Activated T-cell treated with anti-CD3 and anti-CD28 coated beads for 4 hours (primary cell): ENCODE data around the gene DAGLA.

ENCODE experiments used
- DNase-seq: peaks from one replicate; pipeline ENCODE4 v3.0.0-alpha.2; 2020

Gene DAGLA

GRCh38 chr11:61712846-61713245, 32.7 kb downstream of the DAGLA start:
- no peak for DNase-seq

DNA sequence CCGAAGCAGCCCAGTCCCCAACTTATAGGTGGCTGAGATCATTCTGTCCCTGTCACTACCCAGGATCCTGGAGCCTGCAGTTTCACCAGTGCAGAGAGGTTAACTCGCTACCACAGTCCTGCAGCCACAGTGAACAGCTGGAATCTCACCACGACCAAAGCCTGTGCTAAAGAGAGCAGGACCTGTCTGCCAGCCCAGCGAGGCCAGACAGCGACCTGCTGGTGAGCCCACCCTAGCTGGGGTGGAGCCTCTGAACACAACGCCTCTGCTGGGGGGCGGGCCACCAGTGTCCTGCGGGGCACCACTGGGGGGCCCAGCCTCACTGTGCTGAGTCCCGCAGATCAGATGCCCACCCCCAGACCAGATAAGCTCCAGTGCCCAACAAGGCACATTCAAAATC, 33.3 kb downstream of the DAGLA start:
- DNase-seq: no peak

DNA sequence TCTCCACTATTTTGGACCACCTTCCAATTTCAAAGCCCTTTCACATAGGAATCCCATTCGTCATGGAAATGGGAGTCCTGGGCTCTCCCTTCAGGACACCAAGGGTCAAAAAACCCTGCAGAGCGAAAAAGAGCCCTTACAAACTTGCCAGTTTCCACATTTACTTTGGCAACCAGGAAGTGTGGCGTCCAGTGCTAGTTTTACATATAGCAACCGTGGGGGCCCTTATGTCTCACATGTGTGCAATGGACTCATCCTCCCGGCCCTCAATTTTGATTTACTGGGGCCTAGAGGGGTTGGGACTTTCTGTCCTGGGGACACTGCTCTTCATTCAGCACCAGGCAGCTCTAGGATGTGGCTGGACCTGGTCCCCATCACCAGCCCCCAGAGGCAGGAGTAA, 33.7 kb downstream of the DAGLA start:
- DNase-seq: no peak

GRCh38 chr11:61714316-61714715, 34.1 kb downstream of the DAGLA start:
- DNase-seq: no peak

GRCh38 chr11:61714916-61715315, 34.7 kb downstream of the DAGLA start:
- DNase-seq: no peak

GRCh38 chr11:61715867-61716266, 35.7 kb downstream of the DAGLA start:
- no peak for DNase-seq

- no peak for DNase-seq
Observed at GRCh38 chr11:61716478-61717285, 36.5 kb downstream of the DAGLA start.

- no peak for DNase-seq
Observed at GRCh38 chr11:61717286-61718033, 37.3 kb downstream of the DAGLA start.

- DNase-seq: no peak
Observed at GRCh38 chr11:61718046-61718531, 37.9 kb downstream of the DAGLA start.

GRCh38 chr11:61718621-61719302, 38.6 kb downstream of the DAGLA start:
- no peak for DNase-seq

GRCh38 chr11:61719978-61720377, 39.8 kb downstream of the DAGLA start:
- no peak for DNase-seq

GRCh38 chr11:61720597-61720996, 40.4 kb downstream of the DAGLA start:
- DNase-seq: no peak

DNA sequence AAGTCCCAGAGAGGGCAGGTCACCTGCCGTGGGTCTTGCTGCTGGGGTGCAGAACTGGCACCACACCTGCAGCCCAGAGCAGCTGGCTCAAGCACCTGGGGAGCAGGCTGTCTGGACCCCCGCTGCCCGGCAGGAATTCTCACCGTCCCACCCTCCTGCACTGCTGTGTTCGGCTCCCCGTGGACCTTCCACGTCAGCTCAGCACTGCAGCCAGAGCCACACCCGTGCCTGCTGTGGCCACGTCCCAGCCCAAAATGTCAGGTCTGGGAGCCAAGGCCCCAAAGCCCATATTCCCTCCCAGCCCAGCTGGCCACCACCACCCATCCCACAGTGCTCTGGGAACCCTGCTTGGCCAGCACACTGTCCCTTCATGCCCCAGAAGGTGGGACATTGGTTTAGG, 44.2 kb downstream of the DAGLA start:
- DNase-seq: no peak

GRCh38 chr11:61725781-61726231, 45.6 kb downstream of the DAGLA start:
- DNase-seq: no peak

DNA sequence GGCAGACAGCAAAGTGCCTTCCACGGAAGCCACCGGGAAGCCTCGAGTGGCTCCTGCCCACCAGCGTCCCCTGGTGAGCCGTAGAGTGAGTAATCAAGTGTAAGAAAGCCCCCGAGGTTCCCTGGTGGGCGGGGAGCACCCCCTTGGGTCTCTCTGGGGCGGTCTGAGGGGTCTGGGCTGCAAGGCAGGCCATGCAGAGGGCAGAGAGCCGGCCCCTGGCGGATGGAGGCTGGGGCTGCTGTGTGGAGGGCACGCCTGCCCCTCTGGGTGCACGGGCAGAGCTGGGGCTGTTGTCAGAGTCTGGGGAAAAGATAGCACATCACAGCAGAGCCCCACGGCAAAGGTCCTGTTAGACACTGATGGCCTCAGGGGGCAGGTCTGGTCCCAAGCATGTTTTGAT, 46.6 kb downstream of the DAGLA start:
- no peak for DNase-seq

DNA sequence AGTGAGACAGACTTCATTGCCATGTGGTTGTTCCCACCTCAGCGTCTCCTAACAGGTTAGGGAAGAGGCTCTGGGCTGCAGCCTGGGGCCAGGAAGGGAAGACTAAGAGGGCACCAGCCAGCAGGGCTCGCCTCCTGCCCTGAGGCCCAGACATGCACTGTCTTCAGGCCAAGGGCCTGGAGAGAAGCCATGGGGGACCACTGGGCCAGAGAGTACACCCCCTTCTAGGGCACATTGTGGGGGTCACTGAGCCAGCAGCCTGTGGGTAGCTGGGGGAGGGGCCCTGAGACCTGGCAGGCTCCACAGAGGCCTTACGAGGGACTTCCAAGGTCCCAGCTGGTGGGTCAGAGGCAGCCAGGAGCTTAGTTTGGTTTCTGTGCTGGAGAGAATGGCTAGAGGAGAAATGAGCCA, 47.2 kb downstream of the DAGLA start:
- DNase-seq: no peak

GRCh38 chr11:61728066-61728939, 48.1 kb downstream of the DAGLA start:
- no peak for DNase-seq

GRCh38 chr11:61728940-61729219, 48.7 kb downstream of the DAGLA start:
- no peak for DNase-seq

DNA sequence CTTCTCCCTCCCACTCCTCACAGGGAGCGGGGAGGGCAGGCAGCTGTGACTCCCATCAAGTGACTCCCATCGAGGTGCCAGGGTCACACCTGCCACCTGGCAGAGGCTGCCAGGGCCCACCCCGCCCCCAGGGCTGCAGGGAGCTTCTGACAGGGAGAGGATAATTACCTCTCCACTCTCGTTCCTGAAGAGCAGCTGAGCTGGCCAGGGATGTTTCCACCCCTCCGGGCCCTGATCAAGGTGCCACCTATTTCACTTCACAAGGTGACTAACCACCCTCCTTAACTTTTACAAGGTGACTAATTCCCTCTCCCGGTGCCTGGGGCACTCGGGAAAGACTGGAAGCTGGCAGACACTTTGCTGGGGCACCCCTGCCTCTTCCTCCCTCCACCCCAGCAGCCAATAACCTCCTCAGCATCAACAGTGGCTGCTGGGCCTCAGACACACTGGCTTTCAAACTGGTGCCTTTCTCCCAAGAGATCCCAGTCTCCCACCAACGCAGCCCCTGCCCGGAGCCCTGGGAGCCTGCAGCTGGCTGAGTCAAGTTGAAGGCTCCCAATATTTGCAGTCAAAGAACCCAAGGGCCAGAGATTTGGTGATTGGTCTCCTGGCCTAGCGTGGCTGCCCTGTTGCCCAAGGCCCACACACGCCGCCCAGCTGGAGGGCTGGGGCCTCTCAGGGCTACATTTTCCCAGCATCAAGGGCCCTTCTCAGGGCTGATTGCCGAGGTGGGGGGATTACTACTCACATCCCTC, 50.2 kb downstream of the DAGLA start:
- DNase-seq: no peak

- DNase-seq: no peak
Observed at GRCh38 chr11:61731211-61731951, 51.2 kb downstream of the DAGLA start.
